ENCODE measurements around the gene JAKMIP1. TPM values are rescaled to one million over a fixed set of nuclear protein-coding genes. Genes with fewer than 3 reads are reported as not detected.

Gene JAKMIP1
- total RNA-seq, 4 donors from 2014 or later, result 1.2 to 6.6 TPM; not detected in 2

GRCh38 chr4:6125103-6125651 is 75.2 kb downstream of the JAKMIP1 start:
- no peak for TF ChIP-seq POLR2A (IDR thresholded peaks at IDR 0.05)
- no peak overlapping the region for H3K4me3 ChIP-seq
- H3K4me1 ChIP-seq, result no peaks in the 10 kb centered on the region
- H3K9me3 ChIP-seq, result no peaks in the 10 kb centered on the region
- H3K27me3 ChIP-seq, result no peaks in the 10 kb centered on the region
- DNase-seq, result peak in 2 of 3 donors; percentile 20 to 28
- no peak overlapping the region for H3K27ac ChIP-seq
- H3K36me3 ChIP-seq, result no peaks in the 10 kb centered on the region

- no peak overlapping the region for H3K4me3 ChIP-seq
- H3K27me3 ChIP-seq, result no peaks in the 10 kb centered on the region
- H3K36me3 ChIP-seq, result no peaks in the 10 kb centered on the region
- no peak for TF ChIP-seq CTCF (IDR thresholded peaks at IDR 0.05)
- no peak for TF ChIP-seq POLR2A (IDR thresholded peaks at IDR 0.05)
- DNase-seq, result peak in 2 of 3 donors; percentile 21 to 27
- H3K27ac ChIP-seq, result no peak overlapping the region
- no peaks in the 10 kb centered on the region for H3K4me1 ChIP-seq
- no peaks in the 10 kb centered on the region for H3K9me3 ChIP-seq
Observed at GRCh38 chr4:6124386-6125102, 75.8 kb downstream of the JAKMIP1 start.

- Histone ChIP-seq H3K4me1 (no peaks in the 10 kb centered on the region), H3K27ac (no peak overlapping the region), H3K9me3 (no peaks in the 10 kb centered on the region), H3K4me3 (no peak overlapping the region), H3K36me3 (no peaks in the 10 kb centered on the region), H3K27me3 (no peaks in the 10 kb centered on the region)
- DNase-seq, result peak in 1 of 3 donors; percentile 23
- TF ChIP-seq CTCF (IDR thresholded peaks at IDR 0.05) (no peak), POLR2A (IDR thresholded peaks at IDR 0.05) (no peak)
Observed at GRCh38 chr4:6123976-6124375, 76.4 kb downstream of the JAKMIP1 start.

GRCh38 chr4:6123541-6123940 is 76.8 kb downstream of the JAKMIP1 start:
- no peaks in the 10 kb centered on the region for H3K36me3 ChIP-seq
- no peaks in the 10 kb centered on the region for H3K4me1 ChIP-seq
- H3K27me3 ChIP-seq, result no peaks in the 10 kb centered on the region
- no peak overlapping the region for H3K27ac ChIP-seq
- H3K9me3 ChIP-seq, result no peaks in the 10 kb centered on the region
- no peak for TF ChIP-seq CTCF (IDR thresholded peaks at IDR 0.05)
- TF ChIP-seq POLR2A (IDR thresholded peaks at IDR 0.05), result no peak
- no peak overlapping the region for H3K4me3 ChIP-seq
- DNase-seq, result peak in 1 of 3 donors; percentile 7

GRCh38 chr4:6123116-6123515 is 77.2 kb downstream of the JAKMIP1 start:
- TF ChIP-seq POLR2A (IDR thresholded peaks at IDR 0.05) (no peak), CTCF (IDR thresholded peaks at IDR 0.05) (no peak)
- no peaks in the 10 kb centered on the region for H3K27me3 ChIP-seq
- DNase-seq, result no peak
- H3K27ac ChIP-seq, result no peak overlapping the region
- H3K36me3 ChIP-seq, result no peaks in the 10 kb centered on the region
- no peaks in the 10 kb centered on the region for H3K9me3 ChIP-seq
- H3K4me1 ChIP-seq, result no peaks in the 10 kb centered on the region
- H3K4me3 ChIP-seq, result no peak overlapping the region

GRCh38 chr4:6122496-6122895 is 77.9 kb downstream of the JAKMIP1 start:
- no peak overlapping the region for H3K4me3 ChIP-seq
- no peaks in the 10 kb centered on the region for H3K36me3 ChIP-seq
- H3K27ac ChIP-seq, result no peak overlapping the region
- H3K4me1 ChIP-seq, result no peaks in the 10 kb centered on the region
- TF ChIP-seq POLR2A (IDR thresholded peaks at IDR 0.05) (no peak), CTCF (IDR thresholded peaks at IDR 0.05) (no peak)
- no peaks in the 10 kb centered on the region for H3K27me3 ChIP-seq
- no peaks in the 10 kb centered on the region for H3K9me3 ChIP-seq
- peak in 1 of 3 donors; percentile 28 for DNase-seq
